GM19455 (cell line): ENCODE results near the gene SPSB2.
"Not testable (repeated sequence)": the region's sequence is repeated elsewhere in the genome, so short reads cannot be mapped to it uniquely, and the experiment has no call there.

Experiments
- ATAC-seq: cut with Tn5 transposase; IDR thresholded peaks from one replicate; pipeline ENCODE4 v1.9.1; 2021; ENCODE audit not compliant: unreplicated experiment

The SPSB2 gene

GRCh38 chr12:6872073-6873048 is 742 bp downstream of the SPSB2 start:
- no peak for ATAC-seq

- no peak for ATAC-seq
These were observed 1.8 kb downstream of the SPSB2 start for GRCh38 chr12:6871052-6871957.

- not testable (repeated sequence) for ATAC-seq
These were observed 2.8 kb downstream of the SPSB2 start for GRCh38 chr12:6870304-6870703.

GRCh38 chr12:6869049-6870021 is 3.8 kb downstream of the SPSB2 start:
- no peak for ATAC-seq

GRCh38 chr12:6868211-6869048 is 4.7 kb downstream of the SPSB2 start:
- ATAC-seq = no peak

- ATAC-seq = peak; percentile 52
These were observed 5.5 kb downstream of the SPSB2 start, which contains the start of gene TPI1 for GRCh38 chr12:6867413-6868210. Gene TPI1, plus strand, starts transcription at chr12:6867531. Its CDS starts 36 bp downstream, at chr12:6867567.

GRCh38 chr12:6866920-6867412 is 6.1 kb downstream of the SPSB2 start:
- ATAC-seq = peak; percentile 11

- no peak for ATAC-seq
These were observed 6.8 kb downstream of the SPSB2 start for GRCh38 chr12:6866163-6866919.

- not testable (repeated sequence) for ATAC-seq
These were observed 7.8 kb downstream of the SPSB2 start for GRCh38 chr12:6865307-6865706.

GRCh38 chr12:6863586-6864321 is 9.3 kb downstream of the SPSB2 start:
- no peak for ATAC-seq

- no peak for ATAC-seq
These were observed 10.1 kb downstream of the SPSB2 start for GRCh38 chr12:6863033-6863432.

- no peak for ATAC-seq
These were observed 11.7 kb downstream of the SPSB2 start for GRCh38 chr12:6861391-6861790.

- no peak for ATAC-seq
These were observed 12.2 kb downstream of the SPSB2 start for GRCh38 chr12:6860942-6861341.

GRCh38 chr12:6860116-6860515 is 13.0 kb downstream of the SPSB2 start:
- no peak for ATAC-seq

- ATAC-seq = no peak
These were observed 14.3 kb downstream of the SPSB2 start for GRCh38 chr12:6858799-6859198.

- ATAC-seq = no peak
These were observed 17.8 kb downstream of the SPSB2 start for GRCh38 chr12:6855322-6855721.

- ATAC-seq = no peak
These were observed 19.1 kb downstream of the SPSB2 start for GRCh38 chr12:6854036-6854435.
